Measurements from ENCODE around the gene KCNJ2.

GRCh38 chr17:70132505-70132904 lies 36.8 kb upstream of the KCNJ2 start:
- TF ChIP-seq CTCF (IDR thresholded peaks at IDR 0.05; ENCODE audit: insufficient read depth, low read length, poor library complexity, severe bottlenecking): no peak
- TF ChIP-seq EZH2phosphoT487 (conservative IDR thresholded peaks at IDR 0.05; ENCODE audit: low read length): no peak

Data from SU-DHL-6 (cell line).